HL-60 (cell line): ENCODE results near the gene FAM107B.
"Not testable (repeated sequence)": the region's sequence is repeated elsewhere in the genome, so short reads cannot be mapped to it uniquely, and the experiment has no call there.

ENCODE experiments used
- DNase-seq, 2 experiments: peaks; one replicate each; pipeline ENCODE4 v3.0.0-alpha.2; 2010 to 2020; ENCODE audit warnings: low read depth in 1 of 2, low spot score in 1 of 2
- H3K27ac ChIP-seq: fragments of 250-450 bp; sonication (Bioruptor Pico); replicated peaks from 2 replicates; pipeline ENCODE4 v1.5.1; 2020; ENCODE audit warnings: mild to moderate bottlenecking, moderate library complexity
- H3K27me3 ChIP-seq: fragments of 250-450 bp; sonication (Bioruptor Pico); 2 replicates; pipeline ENCODE4 v1.5.1; 2021; ENCODE audit warnings: mild to moderate bottlenecking, moderate library complexity; ENCODE audit not compliant: insufficient read depth, poor library complexity, severe bottlenecking
- H3K4me3 ChIP-seq: replicated peaks from 2 replicates; pipeline ENCODE4 v1.5.1; 2011; ENCODE audit warnings: mild to moderate bottlenecking, control low read depth, low read length; ENCODE audit not compliant: insufficient read depth
- GABPA ChIP-seq: IDR thresholded peaks from 2 replicates; pipeline ENCODE4 v1.6.1; 2012; ENCODE audit warnings: low read depth
- POLR2AphosphoS5 ChIP-seq: IDR thresholded peaks from 2 replicates; pipeline ENCODE4 v1.6.1; 2012; ENCODE audit warnings: low read depth
- SPI1 ChIP-seq: IDR thresholded peaks from 2 replicates; pipeline ENCODE4 v1.6.1; 2012; ENCODE audit warnings: low read depth, mild to moderate bottlenecking, borderline replicate concordance
- TF ChIP-seq, protein P1 (sequence below): IDR thresholded peaks from 2 replicates; pipeline ENCODE4 v1.6.1; 2012; ENCODE audit warnings: low read depth; ENCODE audit not compliant: insufficient replicate concordance
- TF ChIP-seq, protein P2 (sequence below): IDR thresholded peaks from one replicate; pipeline ENCODE4 v1.5.1; 2011; ENCODE audit warnings: low read length, control low read depth, inconsistent platforms; ENCODE audit not compliant: insufficient read depth

FAM107B gene

DNA sequence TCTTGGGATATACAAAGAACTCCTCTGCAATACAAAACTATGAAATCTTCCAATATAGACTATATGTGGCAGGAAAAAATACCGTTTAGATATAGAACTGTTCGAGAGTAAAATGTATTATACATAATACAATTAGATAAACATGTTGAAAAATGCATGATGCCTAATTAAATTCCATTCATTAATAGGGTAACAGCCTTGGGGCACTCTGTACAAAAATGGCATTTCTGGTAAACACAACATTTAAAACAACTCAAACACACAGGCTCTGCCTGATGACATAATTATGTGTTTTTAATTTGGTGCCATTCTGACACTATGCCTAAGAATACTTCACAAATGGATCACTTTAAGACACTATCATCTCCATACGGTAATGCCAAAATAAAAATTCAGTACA is 180.9 kb downstream of the FAM107B start:
- H3K27ac ChIP-seq = no peak overlapping the region
- H3K27me3 ChIP-seq = no peaks in the 10 kb centered on the region
- TF ChIP-seq GABPA = no peak
- TF ChIP-seq, protein P1, sequence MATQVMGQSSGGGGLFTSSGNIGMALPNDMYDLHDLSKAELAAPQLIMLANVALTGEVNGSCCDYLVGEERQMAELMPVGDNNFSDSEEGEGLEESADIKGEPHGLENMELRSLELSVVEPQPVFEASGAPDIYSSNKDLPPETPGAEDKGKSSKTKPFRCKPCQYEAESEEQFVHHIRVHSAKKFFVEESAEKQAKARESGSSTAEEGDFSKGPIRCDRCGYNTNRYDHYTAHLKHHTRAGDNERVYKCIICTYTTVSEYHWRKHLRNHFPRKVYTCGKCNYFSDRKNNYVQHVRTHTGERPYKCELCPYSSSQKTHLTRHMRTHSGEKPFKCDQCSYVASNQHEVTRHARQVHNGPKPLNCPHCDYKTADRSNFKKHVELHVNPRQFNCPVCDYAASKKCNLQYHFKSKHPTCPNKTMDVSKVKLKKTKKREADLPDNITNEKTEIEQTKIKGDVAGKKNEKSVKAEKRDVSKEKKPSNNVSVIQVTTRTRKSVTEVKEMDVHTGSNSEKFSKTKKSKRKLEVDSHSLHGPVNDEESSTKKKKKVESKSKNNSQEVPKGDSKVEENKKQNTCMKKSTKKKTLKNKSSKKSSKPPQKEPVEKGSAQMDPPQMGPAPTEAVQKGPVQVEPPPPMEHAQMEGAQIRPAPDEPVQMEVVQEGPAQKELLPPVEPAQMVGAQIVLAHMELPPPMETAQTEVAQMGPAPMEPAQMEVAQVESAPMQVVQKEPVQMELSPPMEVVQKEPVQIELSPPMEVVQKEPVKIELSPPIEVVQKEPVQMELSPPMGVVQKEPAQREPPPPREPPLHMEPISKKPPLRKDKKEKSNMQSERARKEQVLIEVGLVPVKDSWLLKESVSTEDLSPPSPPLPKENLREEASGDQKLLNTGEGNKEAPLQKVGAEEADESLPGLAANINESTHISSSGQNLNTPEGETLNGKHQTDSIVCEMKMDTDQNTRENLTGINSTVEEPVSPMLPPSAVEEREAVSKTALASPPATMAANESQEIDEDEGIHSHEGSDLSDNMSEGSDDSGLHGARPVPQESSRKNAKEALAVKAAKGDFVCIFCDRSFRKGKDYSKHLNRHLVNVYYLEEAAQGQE = no peak
- no peak for TF ChIP-seq POLR2AphosphoS5
- TF ChIP-seq, protein P2, sequence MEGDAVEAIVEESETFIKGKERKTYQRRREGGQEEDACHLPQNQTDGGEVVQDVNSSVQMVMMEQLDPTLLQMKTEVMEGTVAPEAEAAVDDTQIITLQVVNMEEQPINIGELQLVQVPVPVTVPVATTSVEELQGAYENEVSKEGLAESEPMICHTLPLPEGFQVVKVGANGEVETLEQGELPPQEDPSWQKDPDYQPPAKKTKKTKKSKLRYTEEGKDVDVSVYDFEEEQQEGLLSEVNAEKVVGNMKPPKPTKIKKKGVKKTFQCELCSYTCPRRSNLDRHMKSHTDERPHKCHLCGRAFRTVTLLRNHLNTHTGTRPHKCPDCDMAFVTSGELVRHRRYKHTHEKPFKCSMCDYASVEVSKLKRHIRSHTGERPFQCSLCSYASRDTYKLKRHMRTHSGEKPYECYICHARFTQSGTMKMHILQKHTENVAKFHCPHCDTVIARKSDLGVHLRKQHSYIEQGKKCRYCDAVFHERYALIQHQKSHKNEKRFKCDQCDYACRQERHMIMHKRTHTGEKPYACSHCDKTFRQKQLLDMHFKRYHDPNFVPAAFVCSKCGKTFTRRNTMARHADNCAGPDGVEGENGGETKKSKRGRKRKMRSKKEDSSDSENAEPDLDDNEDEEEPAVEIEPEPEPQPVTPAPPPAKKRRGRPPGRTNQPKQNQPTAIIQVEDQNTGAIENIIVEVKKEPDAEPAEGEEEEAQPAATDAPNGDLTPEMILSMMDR = no peak
- no peak for TF ChIP-seq SPI1
- no peak for DNase-seq
- H3K4me3 ChIP-seq = no peak overlapping the region

DNA sequence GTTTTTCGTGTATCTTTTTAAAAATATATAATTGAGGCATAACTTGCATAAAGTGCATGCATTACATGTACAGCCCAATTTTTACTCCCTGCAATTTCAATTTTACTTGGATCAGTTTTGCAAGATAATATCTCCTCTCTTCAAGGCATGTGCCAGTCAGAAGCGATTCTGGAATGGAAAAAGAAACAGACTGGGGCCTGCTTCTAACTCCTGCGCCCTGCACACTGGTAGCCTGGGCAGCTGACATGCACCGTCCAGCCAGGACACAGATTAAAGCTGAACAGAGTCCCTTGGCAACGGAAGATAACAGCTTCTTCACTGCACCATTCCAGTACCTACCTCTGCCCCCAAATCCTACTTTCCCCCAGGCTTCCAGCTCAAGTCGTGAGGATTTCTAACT is 182.1 kb downstream of the FAM107B start:
- DNase-seq = no peak
- no peak overlapping the region for H3K27ac ChIP-seq
- H3K27me3 ChIP-seq = no peaks in the 10 kb centered on the region
- H3K4me3 ChIP-seq = no peak overlapping the region
- no peak for TF ChIP-seq POLR2AphosphoS5
- TF ChIP-seq, protein P1 = no peak
- no peak for TF ChIP-seq SPI1
- TF ChIP-seq, protein P2 = no peak

DNA sequence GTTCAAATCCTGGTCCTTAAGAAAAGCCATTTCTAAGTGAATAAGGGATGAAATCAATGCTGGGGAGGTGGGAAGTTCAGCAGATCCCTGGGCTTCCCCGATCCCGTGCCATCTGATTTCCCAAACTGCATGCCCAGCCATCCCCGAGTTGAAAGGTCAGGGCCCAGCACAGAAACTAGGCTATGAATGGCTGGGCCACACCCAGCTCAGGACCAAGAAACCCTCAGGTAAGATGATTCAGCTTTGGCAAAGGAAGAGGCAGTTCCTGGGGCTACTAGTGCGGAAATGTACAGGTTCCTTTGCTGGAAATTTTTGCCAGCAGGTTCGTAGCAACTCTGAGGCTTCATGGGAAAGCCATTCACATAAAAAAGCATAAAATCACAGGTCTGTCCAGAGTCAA is 182.7 kb downstream of the FAM107B start:
- TF ChIP-seq POLR2AphosphoS5 (no peak), GABPA (no peak), SPI1 (no peak)
- TF ChIP-seq, protein P1 = no peak
- TF ChIP-seq, protein P2 = no peak
- no peak for DNase-seq
- Histone ChIP-seq H3K27me3 (no peaks in the 10 kb centered on the region), H3K27ac (no peak overlapping the region), H3K4me3 (no peak overlapping the region)

DNA sequence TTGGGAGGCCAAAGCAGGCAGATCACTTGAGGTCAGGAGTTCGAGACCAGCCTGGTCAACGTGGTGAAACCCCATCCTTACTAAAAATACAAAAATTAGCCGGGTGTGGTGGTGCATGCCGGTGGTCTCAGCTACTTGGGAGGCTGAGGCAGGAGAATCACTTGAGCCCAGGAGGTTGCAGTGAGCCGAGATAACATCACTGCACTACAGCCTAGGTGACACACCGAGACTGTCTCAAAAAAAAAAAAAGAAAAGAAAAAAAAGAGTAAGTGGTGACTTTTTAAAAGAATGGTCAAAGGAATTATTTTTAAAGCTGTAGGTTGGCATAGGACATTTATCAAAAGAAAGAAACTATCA is 185.8 kb downstream of the FAM107B start:
- not testable (repeated sequence) for H3K27me3 ChIP-seq, H3K4me3 ChIP-seq, H3K27ac ChIP-seq, DNase-seq
